Common myeloid progenitor, CD34-positive (primary cell): ENCODE measurements around the gene PIGU.

ENCODE experiments used
- CTCF ChIA-PET: fragments of 350-600 bp; sonication (Branson Sonifier 250); formaldehyde crosslinking; loops from one replicate; lab custom pipeline; 2021; ENCODE audit warnings: antibody characterized with exemption; lab: Charles Lee
- POLR2A ChIA-PET: fragments of 350-600 bp; sonication (Branson Sonifier 250); formaldehyde crosslinking; loops from one replicate; lab custom pipeline; 2021; ENCODE audit warnings: antibody characterized with exemption; lab: Charles Lee
- DNase-seq, 3 donors: peaks; one replicate each; pipeline versions ENCODE4 v3.0.0 to v3.0.0-alpha.2; 2013
- H3K27ac ChIP-seq, 2 experiments: 1 replicate in 1 of 2; 2 replicates in 1 of 2; pipeline ENCODE4 v1.7.0; 2013; ENCODE audit warnings: inconsistent platforms in 2 of 2, low read length in 2 of 2, mild to moderate bottlenecking in 2 of 2, low read depth in 1 of 2, moderate library complexity in 1 of 2; ENCODE audit not compliant: severe bottlenecking in 2 of 2, insufficient read depth in 1 of 2, poor library complexity in 1 of 2
- H3K27me3 ChIP-seq, 5 experiments: replicated peaks in 2 of 5; 1 replicate in 3 of 5; 2 replicates in 2 of 5; pipeline versions ENCODE4 v1.6.1 to v1.7.0; 2013; ENCODE audit warnings: low read length in 4 of 5, mild to moderate bottlenecking in 2 of 5, moderate library complexity in 2 of 5, inconsistent platforms in 1 of 5; ENCODE audit not compliant: insufficient read depth in 5 of 5, control insufficient read depth in 4 of 5
- H3K36me3 ChIP-seq, 4 experiments: 1 replicate in 2 of 4; 2 replicates in 2 of 4; pipeline versions ENCODE4 v1.6.1 to v1.7.0; 2013; ENCODE audit warnings: low read length in 3 of 4, control low read depth in 1 of 4, mild to moderate bottlenecking in 1 of 4; ENCODE audit not compliant: control insufficient read depth in 4 of 4, insufficient read depth in 4 of 4
- H3K4me1 ChIP-seq, 4 experiments: 1 replicate in 3 of 4; 2 replicates in 1 of 4; pipeline versions ENCODE4 v1.6.1 to v1.7.1; 2013; ENCODE audit warnings: low read length in 3 of 4, mild to moderate bottlenecking in 3 of 4, control low read depth in 1 of 4, inconsistent platforms in 1 of 4, moderate library complexity in 1 of 4; ENCODE audit not compliant: control insufficient read depth in 4 of 4, insufficient read depth in 4 of 4; ENCODE audit errors: control extremely low read depth in 1 of 4
- H3K4me3 ChIP-seq, 7 experiments: 1 replicate in 4 of 7; 2 replicates in 3 of 7; pipeline versions ENCODE4 v1.5.1 to v1.7.0; 2013; ENCODE audit warnings: mild to moderate bottlenecking in 7 of 7, low read length in 6 of 7, moderate library complexity in 6 of 7, inconsistent platforms in 2 of 7, low read depth in 2 of 7, control low read depth in 1 of 7; ENCODE audit not compliant: insufficient read depth in 4 of 7, control insufficient read depth in 1 of 7; ENCODE audit errors: extremely low read depth in 1 of 7
- H3K9me3 ChIP-seq, 5 experiments: 1 replicate in 4 of 5; 2 replicates in 1 of 5; pipeline versions ENCODE4 v1.6.1 to v1.7.1; 2013; ENCODE audit warnings: low read length in 4 of 5, mild to moderate bottlenecking in 2 of 5, inconsistent platforms in 1 of 5, low read depth in 1 of 5, moderate library complexity in 1 of 5; ENCODE audit not compliant: control insufficient read depth in 4 of 5, insufficient read depth in 2 of 5; ENCODE audit errors: control extremely low read depth in 1 of 5
- WGBS: methylation state at CpG from one replicate; pipeline ENCODE4 v1.1.5; 2013; ENCODE audit not compliant: insufficient coverage; 5-methylcytosine and 5-hydroxymethylcytosine counted together

Gene PIGU

DNA sequence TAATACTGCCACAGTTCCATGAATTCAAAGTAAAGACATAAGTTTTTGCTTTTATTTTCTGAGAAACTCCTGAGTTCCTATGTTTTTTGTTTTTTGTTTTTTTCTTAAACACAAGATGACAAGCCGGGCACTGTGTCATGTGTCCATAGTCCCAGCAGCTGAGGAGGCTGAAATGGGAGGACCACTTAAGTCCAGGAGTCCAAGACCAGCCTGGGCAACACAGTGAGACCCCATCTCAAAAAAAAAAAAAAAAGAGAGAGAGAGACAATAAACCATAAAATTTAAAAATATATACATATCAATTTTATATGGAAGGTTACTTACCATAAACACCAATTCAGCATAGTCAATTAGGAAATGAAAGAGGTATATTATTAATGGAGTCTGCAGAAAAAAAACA, 31.9 kb downstream of the PIGU start:
- ChIA-PET POLR2A (no interaction called here), CTCF (interaction anchor here (0.7 kb wide), 1 partner anchor 24 kb away, joined by 3 read pairs; no protein-coding TSS in a partner anchor)
- Histone ChIP-seq H3K36me3 (peaks cover 0 to under 1% (median 0%) of the 10 kb centered on the region in 4 experiments), H3K27me3 (no peaks in the 10 kb centered on the region), H3K4me1 (peaks cover 0 to 5% (median 1%) of the 10 kb centered on the region in 4 experiments), H3K9me3 (no peaks in the 10 kb centered on the region), H3K4me3 (no peak overlapping the region), H3K27ac (no peak overlapping the region)
- DNase-seq = no peak
- no CpG with 5 or more reads among the region's 1 CpG for WGBS

DNA sequence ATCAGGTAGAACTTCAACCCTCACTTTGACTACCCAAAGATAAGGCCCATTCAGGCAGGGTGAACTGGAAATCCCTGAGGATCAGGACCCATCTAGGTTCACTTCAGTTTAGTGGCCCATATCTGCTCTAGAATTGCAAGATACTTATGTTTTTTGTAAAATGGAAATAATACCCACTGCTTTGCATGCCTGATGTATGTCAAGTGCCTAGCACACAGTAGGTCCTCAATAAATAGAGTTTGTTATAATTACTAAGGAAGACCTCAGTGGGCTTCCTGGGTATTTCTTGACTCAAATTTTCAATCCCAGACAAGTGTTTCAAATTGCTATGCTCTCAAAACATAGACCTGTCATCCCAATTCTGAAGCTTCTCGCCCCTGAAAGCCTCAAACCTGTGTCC, 32.5 kb downstream of the PIGU start:
- Histone ChIP-seq H3K36me3 (peaks cover 0 to 5% (median 0%) of the 10 kb centered on the region in 4 experiments), H3K4me3 (no peak overlapping the region), H3K27me3 (no peaks in the 10 kb centered on the region), H3K27ac (no peak overlapping the region), H3K4me1 (peaks cover 0 to 5% (median 1%) of the 10 kb centered on the region in 4 experiments), H3K9me3 (no peaks in the 10 kb centered on the region)
- POLR2A ChIA-PET = no interaction called here
- WGBS = 100% methylated on average over 1 of the region's 1 CpG
- no peak for DNase-seq
- CTCF ChIA-PET = interaction anchor here (0.7 kb wide), 1 partner anchor 23 kb away, joined by 3 read pairs; no protein-coding TSS in a partner anchor

DNA sequence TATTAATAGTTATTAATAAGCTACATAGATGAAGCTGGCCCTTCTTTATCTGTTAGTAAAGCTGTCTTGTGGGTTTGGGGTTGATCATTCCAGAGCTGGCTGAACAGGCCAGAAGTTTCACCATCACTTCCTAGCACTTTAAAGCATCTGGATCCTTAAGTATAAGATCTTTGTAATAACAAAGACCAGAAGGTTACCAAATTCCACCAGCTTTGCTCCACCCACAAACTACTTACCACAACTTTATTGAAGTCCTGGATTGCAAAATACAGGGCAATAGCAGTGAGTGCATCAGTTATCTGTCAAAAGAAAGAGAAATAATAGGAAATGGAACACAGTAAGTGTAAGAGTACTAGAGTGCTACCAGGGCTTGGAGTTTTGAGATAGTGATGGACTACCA, 33.0 kb downstream of the PIGU start:
- no peaks in the 10 kb centered on the region for H3K27me3 ChIP-seq
- H3K4me1 ChIP-seq = peaks cover 0 to 5% (median 1%) of the 10 kb centered on the region in 4 experiments
- H3K27ac ChIP-seq = no peak overlapping the region
- H3K36me3 ChIP-seq = peaks cover 0 to 5% (median 0%) of the 10 kb centered on the region in 4 experiments
- ChIA-PET CTCF (no interaction called here), POLR2A (no interaction called here)
- peak; percentile 15 to 77 (median 75) for DNase-seq
- no peaks in the 10 kb centered on the region for H3K9me3 ChIP-seq
- no peak overlapping the region for H3K4me3 ChIP-seq

DNA sequence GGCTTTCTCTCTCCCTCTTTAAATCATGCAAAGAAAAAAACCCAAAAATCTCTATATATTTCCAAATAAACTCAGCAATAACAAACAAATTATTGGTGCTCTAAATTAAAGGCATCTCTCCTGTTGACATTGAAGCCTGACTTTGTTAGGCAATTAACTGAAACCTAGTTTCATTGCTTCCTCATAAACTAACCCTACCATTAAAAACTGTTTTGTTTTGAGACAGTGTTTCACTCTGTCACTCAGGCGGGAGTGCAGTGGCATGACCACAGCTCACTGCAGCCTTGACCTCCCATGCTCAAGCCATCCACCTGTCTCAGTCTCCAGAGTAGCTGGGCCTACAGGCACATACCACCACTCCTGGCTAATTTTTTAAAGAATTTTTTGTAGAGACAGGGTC, 34.9 kb downstream of the PIGU start:
- no peaks in the 10 kb centered on the region for H3K9me3 ChIP-seq
- ChIA-PET POLR2A (interaction anchor here (0.6 kb wide), 1 partner anchor 11 kb away, joined by 8 read pairs; no protein-coding TSS in a partner anchor), CTCF (no interaction called here)
- DNase-seq = no peak
- H3K4me1 ChIP-seq = peaks cover 0 to 5% (median 1%) of the 10 kb centered on the region in 4 experiments
- WGBS = 100% methylated on average over 1 of the region's 1 CpG
- peaks cover under 1 to 15% (median 10%) of the 10 kb centered on the region in 4 experiments for H3K36me3 ChIP-seq
- no peaks in the 10 kb centered on the region for H3K27me3 ChIP-seq
- H3K4me3 ChIP-seq = no peak overlapping the region
- H3K27ac ChIP-seq = no peak overlapping the region

DNA sequence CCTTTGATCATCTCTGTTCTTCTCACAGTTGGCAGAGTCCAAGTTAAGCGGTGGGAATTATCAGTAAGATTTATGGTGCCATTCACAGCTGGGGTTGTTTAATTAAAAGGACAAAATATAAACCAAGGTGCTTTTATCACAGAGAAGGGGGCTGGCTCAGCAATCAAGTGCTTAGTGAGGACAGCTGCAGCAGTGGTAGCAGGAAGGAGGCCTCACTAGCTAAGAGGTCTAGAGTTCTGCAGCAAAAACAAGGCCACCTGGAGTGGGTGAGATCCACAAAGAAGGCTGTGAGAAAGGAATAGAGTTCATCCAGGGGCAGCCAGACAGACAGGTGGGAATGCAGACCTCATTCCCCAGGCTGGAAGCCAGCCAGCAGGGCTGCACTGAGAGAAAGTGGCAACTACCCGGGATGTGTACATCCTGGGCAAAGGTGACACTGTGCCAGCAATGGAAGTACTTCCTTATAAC, 37.1 kb downstream of the PIGU start:
- H3K4me1 ChIP-seq = peaks cover 0 to 5% (median 1%) of the 10 kb centered on the region in 4 experiments
- DNase-seq = no peak
- no peak overlapping the region for H3K4me3 ChIP-seq
- no peak overlapping the region for H3K27ac ChIP-seq
- ChIA-PET POLR2A (no interaction called here), CTCF (no interaction called here)
- WGBS = 100% methylated on average over 1 of the region's 2 CpGs
- H3K9me3 ChIP-seq = no peaks in the 10 kb centered on the region
- peaks cover 8 to 26% (median 16%) of the 10 kb centered on the region in 4 experiments for H3K36me3 ChIP-seq
- no peaks in the 10 kb centered on the region for H3K27me3 ChIP-seq

DNA sequence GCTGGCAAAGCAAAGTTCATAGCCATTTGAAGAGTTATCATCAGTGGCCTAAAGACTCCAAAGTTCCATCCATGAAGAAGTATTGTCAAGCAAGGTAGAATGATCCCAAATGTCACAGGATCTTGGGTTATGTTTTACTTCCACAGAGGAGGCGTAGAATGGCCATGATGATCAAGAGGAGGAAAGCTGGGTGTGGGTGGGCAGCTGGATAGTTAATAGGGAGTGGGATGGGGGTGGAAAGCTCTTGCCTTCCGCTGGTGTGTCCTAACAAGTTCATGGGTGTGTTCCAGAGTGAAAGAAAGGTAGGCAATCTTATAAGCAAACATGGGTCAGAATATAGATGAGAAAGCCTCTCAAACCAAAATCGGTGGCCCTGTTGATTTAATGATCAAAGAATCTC, 38.4 kb downstream of the PIGU start:
- H3K27ac ChIP-seq = no peak overlapping the region
- no peaks in the 10 kb centered on the region for H3K27me3 ChIP-seq
- no peak overlapping the region for H3K4me3 ChIP-seq
- H3K4me1 ChIP-seq = peaks cover 0 to 2% (median 1%) of the 10 kb centered on the region in 4 experiments
- POLR2A ChIA-PET = no interaction called here
- CTCF ChIA-PET = no interaction called here
- peaks cover 11 to 37% (median 19%) of the 10 kb centered on the region in 4 experiments for H3K36me3 ChIP-seq
- 95% methylated on average over 2 of the region's 3 CpGs for WGBS
- no peak for DNase-seq
- H3K9me3 ChIP-seq = no peaks in the 10 kb centered on the region

DNA sequence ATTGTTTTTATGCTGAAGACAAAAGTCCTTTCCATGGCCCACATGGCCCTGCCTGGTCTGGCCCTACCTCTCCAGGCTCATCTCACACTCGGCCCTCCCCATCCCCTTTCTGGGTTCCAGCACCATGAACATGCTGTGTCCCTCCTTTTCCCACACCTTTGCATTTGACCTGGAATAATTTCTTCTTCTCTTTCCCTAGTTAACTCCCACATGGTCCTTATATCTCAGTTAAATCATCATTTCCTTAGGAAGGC, 38.9 kb downstream of the PIGU start:
- Histone ChIP-seq H3K36me3 (peaks cover 11 to 42% (median 20%) of the 10 kb centered on the region in 4 experiments), H3K4me3 (no peak overlapping the region), H3K9me3 (no peaks in the 10 kb centered on the region), H3K27ac (no peak overlapping the region), H3K27me3 (no peaks in the 10 kb centered on the region), H3K4me1 (no peaks in the 10 kb centered on the region)
- POLR2A ChIA-PET = no interaction called here
- WGBS = 92% methylated on average over 1 of the region's 1 CpG
- CTCF ChIA-PET = no interaction called here
- DNase-seq = no peak
